GM12878 (cell line): ENCODE measurements around the gene SPTBN1.

ENCODE experiments used
- BHLHE40 ChIP-seq, 2 experiments: fragments of 450-650 bp in 1 of 2; IDR thresholded peaks; 2 replicates each; pipeline ENCODE4 v1.6.1; 2011 to 2017; ENCODE audit warnings: low read depth in 2 of 2, borderline replicate concordance in 1 of 2, improper control_type of control experiment in 1 of 2, low read length in 1 of 2, mild to moderate bottlenecking in 1 of 2
- EZH2 ChIP-seq: IDR thresholded peaks from 2 replicates; pipeline ENCODE4 v1.6.1; 2012; ENCODE audit warnings: low read depth, mild to moderate bottlenecking, control low read depth, inconsistent platforms, low read length, borderline replicate concordance; ENCODE audit not compliant: control insufficient read depth
- FOXM1 ChIP-seq: IDR thresholded peaks from 2 replicates; pipeline ENCODE4 v1.6.1; 2012; ENCODE audit warnings: low read depth, mild to moderate bottlenecking, inconsistent platforms, low read length, moderate library complexity
- MEF2A ChIP-seq: IDR thresholded peaks from 2 replicates; pipeline ENCODE4 v1.6.1; 2011; ENCODE audit warnings: low read depth, mild to moderate bottlenecking, low read length, moderate library complexity; ENCODE audit not compliant: insufficient read depth
- POLR2A ChIP-seq: IDR thresholded peaks from 2 replicates; pipeline ENCODE4 v1.6.1; 2011; ENCODE audit warnings: low read depth, mild to moderate bottlenecking, low read length
- POLR2AphosphoS5 ChIP-seq: IDR thresholded peaks from 2 replicates; pipeline ENCODE4 v1.6.1; 2011; ENCODE audit warnings: mild to moderate bottlenecking, low read length, inconsistent platforms
- RAD21 ChIP-seq: IDR thresholded peaks from 2 replicates; pipeline ENCODE4 v1.6.1; 2011; ENCODE audit warnings: mild to moderate bottlenecking, low read depth, low read length, moderate library complexity; ENCODE audit not compliant: insufficient read depth
- RFX5 ChIP-seq: IDR thresholded peaks from 2 replicates; pipeline ENCODE4 v1.6.1; 2011; ENCODE audit warnings: low read depth, low read length, improper control_type of control experiment
- ZNF24 ChIP-seq: fragments of 450-650 bp; IDR thresholded peaks from 2 replicates; pipeline ENCODE4 v1.6.1; 2017; ENCODE audit warnings: antibody characterized with exemption, mild to moderate bottlenecking
- ZNF274 ChIP-seq: IDR thresholded peaks from one replicate; pipeline ENCODE4 v1.8.0; 2011; ENCODE audit not compliant: insufficient read length, insufficient read depth
- TF ChIP-seq, protein P1 (sequence below): IDR thresholded peaks from 2 replicates; pipeline ENCODE4 v1.6.1; 2012; ENCODE audit warnings: low read length, inconsistent platforms
- TF ChIP-seq, protein P2 (sequence below), 3 experiments: IDR thresholded peaks in 2 of 3; conservative IDR thresholded peaks in 1 of 3; 2 replicates each; pipeline ENCODE4 v1.5.1; 2011; ENCODE audit warnings: low read depth in 3 of 3, low read length in 3 of 3, mild to moderate bottlenecking in 3 of 3, control low read depth in 2 of 3, moderate library complexity in 2 of 3, inconsistent platforms in 1 of 3, mixed read lengths in 1 of 3; ENCODE audit not compliant: control insufficient read depth in 2 of 3, insufficient read depth in 1 of 3; ENCODE audit errors: extremely low read depth in 1 of 3
- TF ChIP-seq, protein P3 (sequence below): IDR thresholded peaks from 2 replicates; pipeline ENCODE4 v1.6.1; 2012; ENCODE audit warnings: low read depth, low read length, improper control_type of control experiment
- TF ChIP-seq, protein P4 (sequence below): fragments of 150-350 bp; IDR thresholded peaks from 2 replicates; pipeline ENCODE4 v1.6.1; 2016; ENCODE audit warnings: low read depth, low read length

DNA sequence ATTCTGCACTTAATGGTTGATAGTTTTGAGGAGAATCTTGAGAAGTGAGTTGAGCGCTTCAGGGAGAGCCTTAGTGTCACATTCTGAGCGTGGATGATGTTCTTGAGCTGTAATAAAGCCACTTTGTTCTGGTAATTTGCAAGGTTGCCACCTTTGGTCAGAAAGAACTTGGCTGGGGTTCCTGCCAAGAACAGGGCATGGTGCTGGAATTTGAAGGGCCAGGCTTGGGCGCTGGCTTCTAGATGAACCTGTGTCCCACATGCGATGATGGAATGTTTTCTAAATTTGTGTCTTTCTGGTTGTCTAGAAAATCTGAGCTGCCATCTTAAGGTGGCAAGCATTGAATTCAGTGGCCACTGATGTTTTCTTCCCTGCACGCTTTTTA is 143.2 kb downstream of the SPTBN1 start:
- TF ChIP-seq RAD21 (no peak), BHLHE40 (IDR thresholded peaks at IDR 0.05; ENCODE audit: borderline replicate concordance in 1 of 2, low read depth in 2 of 2, low read length in 1 of 2) (no peak), RFX5 (no peak), POLR2AphosphoS5 (no peak), MEF2A (no peak), ZNF24 (no peak), ZNF274 (no peak), EZH2 (no peak), POLR2A (no peak), FOXM1 (no peak)
- TF ChIP-seq, protein P1, sequence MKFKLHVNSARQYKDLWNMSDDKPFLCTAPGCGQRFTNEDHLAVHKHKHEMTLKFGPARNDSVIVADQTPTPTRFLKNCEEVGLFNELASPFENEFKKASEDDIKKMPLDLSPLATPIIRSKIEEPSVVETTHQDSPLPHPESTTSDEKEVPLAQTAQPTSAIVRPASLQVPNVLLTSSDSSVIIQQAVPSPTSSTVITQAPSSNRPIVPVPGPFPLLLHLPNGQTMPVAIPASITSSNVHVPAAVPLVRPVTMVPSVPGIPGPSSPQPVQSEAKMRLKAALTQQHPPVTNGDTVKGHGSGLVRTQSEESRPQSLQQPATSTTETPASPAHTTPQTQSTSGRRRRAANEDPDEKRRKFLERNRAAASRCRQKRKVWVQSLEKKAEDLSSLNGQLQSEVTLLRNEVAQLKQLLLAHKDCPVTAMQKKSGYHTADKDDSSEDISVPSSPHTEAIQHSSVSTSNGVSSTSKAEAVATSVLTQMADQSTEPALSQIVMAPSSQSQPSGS: no peak
- TF ChIP-seq, protein P2, sequence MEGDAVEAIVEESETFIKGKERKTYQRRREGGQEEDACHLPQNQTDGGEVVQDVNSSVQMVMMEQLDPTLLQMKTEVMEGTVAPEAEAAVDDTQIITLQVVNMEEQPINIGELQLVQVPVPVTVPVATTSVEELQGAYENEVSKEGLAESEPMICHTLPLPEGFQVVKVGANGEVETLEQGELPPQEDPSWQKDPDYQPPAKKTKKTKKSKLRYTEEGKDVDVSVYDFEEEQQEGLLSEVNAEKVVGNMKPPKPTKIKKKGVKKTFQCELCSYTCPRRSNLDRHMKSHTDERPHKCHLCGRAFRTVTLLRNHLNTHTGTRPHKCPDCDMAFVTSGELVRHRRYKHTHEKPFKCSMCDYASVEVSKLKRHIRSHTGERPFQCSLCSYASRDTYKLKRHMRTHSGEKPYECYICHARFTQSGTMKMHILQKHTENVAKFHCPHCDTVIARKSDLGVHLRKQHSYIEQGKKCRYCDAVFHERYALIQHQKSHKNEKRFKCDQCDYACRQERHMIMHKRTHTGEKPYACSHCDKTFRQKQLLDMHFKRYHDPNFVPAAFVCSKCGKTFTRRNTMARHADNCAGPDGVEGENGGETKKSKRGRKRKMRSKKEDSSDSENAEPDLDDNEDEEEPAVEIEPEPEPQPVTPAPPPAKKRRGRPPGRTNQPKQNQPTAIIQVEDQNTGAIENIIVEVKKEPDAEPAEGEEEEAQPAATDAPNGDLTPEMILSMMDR (IDR thresholded peaks at IDR 0.05 in 2 of 3, conservative IDR thresholded peaks at IDR 0.05 in 1 of 3; ENCODE audit: control insufficient read depth in 2 of 3, extremely low read depth in 1 of 3, insufficient read depth in 1 of 3, low read depth in 3 of 3, low read length in 3 of 3): no peak
- TF ChIP-seq, protein P3, sequence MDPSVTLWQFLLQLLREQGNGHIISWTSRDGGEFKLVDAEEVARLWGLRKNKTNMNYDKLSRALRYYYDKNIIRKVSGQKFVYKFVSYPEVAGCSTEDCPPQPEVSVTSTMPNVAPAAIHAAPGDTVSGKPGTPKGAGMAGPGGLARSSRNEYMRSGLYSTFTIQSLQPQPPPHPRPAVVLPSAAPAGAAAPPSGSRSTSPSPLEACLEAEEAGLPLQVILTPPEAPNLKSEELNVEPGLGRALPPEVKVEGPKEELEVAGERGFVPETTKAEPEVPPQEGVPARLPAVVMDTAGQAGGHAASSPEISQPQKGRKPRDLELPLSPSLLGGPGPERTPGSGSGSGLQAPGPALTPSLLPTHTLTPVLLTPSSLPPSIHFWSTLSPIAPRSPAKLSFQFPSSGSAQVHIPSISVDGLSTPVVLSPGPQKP: no peak
- TF ChIP-seq, protein P4, sequence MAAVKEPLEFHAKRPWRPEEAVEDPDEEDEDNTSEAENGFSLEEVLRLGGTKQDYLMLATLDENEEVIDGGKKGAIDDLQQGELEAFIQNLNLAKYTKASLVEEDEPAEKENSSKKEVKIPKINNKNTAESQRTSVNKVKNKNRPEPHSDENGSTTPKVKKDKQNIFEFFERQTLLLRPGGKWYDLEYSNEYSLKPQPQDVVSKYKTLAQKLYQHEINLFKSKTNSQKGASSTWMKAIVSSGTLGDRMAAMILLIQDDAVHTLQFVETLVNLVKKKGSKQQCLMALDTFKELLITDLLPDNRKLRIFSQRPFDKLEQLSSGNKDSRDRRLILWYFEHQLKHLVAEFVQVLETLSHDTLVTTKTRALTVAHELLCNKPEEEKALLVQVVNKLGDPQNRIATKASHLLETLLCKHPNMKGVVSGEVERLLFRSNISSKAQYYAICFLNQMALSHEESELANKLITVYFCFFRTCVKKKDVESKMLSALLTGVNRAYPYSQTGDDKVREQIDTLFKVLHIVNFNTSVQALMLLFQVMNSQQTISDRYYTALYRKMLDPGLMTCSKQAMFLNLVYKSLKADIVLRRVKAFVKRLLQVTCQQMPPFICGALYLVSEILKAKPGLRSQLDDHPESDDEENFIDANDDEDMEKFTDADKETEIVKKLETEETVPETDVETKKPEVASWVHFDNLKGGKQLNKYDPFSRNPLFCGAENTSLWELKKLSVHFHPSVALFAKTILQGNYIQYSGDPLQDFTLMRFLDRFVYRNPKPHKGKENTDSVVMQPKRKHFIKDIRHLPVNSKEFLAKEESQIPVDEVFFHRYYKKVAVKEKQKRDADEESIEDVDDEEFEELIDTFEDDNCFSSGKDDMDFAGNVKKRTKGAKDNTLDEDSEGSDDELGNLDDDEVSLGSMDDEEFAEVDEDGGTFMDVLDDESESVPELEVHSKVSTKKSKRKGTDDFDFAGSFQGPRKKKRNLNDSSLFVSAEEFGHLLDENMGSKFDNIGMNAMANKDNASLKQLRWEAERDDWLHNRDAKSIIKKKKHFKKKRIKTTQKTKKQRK: no peak
